Testis (tissue), 2 donors: Measurements from ENCODE around the gene GK2.

Experiments used
- POLR2A ChIP-seq: fragments of 450-650 bp; IDR thresholded peaks from one replicate; pipeline ENCODE4 v1.6.1; 2017; ENCODE audit warnings: antibody characterized with exemption, mild to moderate bottlenecking, moderate library complexity
- TF ChIP-seq, protein P1 (sequence below), 3 experiments: fragments of 450-650 bp in 2 of 3; fragments of 200-600 bp in 1 of 3; sonication (generic) in 1 of 3; IDR thresholded peaks; one replicate each; pipeline ENCODE4 v1.5.1; 2016 to 2019; ENCODE audit warnings: antibody characterized with exemption in 3 of 3, mild to moderate bottlenecking in 2 of 3, moderate library complexity in 1 of 3

DNA sequence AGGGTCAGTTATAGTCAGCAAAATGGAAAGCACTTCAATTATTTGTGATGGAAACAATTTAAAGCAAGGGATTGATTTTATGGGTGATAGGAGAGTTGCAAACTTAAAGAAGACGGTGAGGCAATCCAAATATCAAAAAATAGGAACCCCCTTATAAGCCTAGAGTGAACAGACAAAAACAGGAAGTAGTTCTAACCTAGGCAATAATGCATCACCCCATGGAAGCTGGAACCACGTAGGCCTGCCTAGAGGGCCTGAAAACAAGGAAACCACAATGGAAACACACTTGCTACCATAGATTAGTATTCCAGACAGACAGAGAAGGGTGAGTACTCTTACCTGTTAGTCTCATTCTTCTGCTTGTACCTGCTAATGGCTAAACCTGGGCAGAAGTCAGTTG, 13.5 kb upstream of the GK2 start:
- TF ChIP-seq, protein P1, sequence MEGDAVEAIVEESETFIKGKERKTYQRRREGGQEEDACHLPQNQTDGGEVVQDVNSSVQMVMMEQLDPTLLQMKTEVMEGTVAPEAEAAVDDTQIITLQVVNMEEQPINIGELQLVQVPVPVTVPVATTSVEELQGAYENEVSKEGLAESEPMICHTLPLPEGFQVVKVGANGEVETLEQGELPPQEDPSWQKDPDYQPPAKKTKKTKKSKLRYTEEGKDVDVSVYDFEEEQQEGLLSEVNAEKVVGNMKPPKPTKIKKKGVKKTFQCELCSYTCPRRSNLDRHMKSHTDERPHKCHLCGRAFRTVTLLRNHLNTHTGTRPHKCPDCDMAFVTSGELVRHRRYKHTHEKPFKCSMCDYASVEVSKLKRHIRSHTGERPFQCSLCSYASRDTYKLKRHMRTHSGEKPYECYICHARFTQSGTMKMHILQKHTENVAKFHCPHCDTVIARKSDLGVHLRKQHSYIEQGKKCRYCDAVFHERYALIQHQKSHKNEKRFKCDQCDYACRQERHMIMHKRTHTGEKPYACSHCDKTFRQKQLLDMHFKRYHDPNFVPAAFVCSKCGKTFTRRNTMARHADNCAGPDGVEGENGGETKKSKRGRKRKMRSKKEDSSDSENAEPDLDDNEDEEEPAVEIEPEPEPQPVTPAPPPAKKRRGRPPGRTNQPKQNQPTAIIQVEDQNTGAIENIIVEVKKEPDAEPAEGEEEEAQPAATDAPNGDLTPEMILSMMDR (IDR thresholded peaks at IDR 0.05), result no peak
- no peak for TF ChIP-seq POLR2A
